Pulmonary artery endothelial cell (primary cell): ENCODE measurements around the gene XPO6. TPM values are rescaled to one million over a fixed set of nuclear protein-coding genes. Genes with fewer than 3 reads are reported as not detected.

Source experiments
- DNase-seq: peaks from one replicate; pipeline ENCODE4 v3.0.0-alpha.2; 2011; ENCODE audit warnings: low read depth, low spot score
- total RNA-seq: library from RNA; depleted of rRNA; stranded (reverse); fragments of >200 nt; gene quantifications from 2 replicates; pipeline ENCODE4 v1.2.3, GENCODE V29; 2014

The XPO6 gene
- total RNA-seq, 1 donor from 2014 or later = 76.8 TPM

DNA sequence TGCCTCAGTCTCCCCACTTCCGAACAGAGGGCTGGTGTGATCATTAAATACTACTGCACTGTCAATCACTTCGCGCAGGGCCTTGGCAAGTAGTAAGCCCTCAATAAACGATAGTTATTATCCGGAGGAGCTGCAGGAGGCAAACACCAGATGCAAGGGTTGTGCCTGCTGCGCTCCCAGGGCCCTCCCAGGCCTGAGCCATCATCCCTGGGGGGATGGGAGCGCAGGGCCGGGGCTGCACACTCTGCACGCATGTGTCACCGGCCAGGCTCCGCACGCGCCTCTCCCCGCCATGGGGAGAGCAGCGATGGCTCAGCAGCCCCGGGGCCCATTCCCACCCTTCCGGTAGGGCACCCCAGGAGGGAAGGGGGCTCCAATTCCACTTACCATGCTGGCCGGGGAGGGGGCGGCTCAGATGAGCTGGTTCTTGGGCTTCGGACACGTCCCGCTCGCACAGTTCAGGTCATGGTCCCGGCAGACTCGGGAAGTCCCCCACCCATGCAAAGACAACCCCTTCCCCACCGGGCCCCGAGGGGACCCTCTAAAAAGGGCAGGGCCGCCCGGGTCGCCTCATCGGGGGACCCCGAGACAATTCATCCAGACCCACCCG lies 681 bp downstream of the XPO6 start:
- DNase-seq = peak; percentile 24

- DNase-seq = no peak
These were observed 1.5 kb downstream of the XPO6 start for GRCh38 chr16:28210264-28210663.

DNA sequence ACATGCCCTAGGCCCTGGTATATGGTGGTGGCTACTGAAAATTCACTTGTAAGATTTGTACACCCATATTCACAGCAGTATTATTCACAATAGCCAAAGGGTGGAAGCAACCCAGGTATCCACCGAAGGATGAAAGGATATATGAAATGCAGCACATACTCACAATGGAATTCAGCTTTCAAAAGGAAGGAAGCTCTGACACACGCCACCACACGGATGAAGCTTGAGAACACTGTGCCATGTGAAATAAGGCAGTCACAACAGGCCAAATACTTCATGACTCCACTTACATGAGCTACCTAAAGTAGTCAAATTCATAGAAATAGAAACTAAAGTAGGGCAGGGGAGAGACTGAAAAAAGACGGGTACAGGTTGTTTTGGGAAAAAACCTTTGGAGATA lies 2.9 kb downstream of the XPO6 start:
- peak; percentile 35 for DNase-seq

DNA sequence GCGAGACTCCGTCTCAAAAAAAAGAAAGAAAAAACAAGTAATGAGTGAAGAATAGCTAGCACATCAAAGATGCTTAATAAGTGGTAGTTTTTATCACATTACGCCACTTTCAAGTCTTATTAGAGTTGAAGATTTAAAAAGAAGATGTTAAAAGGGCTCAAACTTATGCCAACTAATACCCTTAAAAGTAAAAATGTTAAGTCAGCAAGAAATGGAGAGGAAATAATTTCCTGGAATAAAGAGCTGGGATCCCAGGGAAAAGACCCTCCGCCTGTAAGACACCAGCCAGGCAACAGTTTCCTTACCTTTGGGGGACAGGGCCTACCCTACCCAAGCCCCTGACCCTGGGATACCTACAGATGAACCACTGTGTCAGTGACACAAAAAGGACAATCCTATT lies 3.6 kb downstream of the XPO6 start:
- DNase-seq = no peak

DNA sequence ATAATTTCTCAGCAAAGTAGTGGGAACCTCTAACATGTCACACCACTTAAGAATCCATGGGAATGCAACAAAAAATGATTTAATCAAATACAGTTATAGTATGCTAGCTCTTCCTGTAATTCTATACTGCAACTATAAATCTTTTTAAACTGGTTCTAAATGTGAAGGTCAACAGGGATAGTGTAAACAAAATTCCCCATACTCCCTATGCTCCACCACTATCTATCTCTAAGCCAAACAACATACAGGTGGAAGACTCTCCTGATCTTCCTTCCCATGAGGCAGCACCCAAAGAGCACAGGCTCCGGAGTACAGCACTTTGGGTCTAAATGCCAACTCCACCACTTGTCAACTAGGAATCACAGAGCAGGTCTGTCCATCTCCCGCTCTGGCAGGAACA lies 4.4 kb downstream of the XPO6 start:
- no peak for DNase-seq

DNA sequence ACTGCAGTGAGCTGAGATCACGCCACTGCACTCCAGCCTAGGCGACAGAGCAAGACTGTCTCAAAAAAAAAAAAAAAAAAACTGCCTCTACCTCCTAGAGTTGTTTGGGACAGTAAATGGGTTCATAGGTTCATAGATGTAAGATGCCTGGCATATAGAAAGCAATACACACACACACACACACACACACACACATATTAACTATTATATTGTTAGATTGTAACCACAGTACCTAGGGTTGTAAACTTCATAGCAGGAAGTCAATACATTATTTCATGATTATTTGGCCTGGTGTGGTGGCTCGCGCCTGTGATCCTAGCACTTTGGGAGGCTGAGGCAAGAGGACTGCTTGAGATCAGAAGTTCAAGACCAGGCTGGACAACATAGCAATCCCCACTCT lies 5.8 kb downstream of the XPO6 start:
- DNase-seq = no peak

GRCh38 chr16:28205117-28205899 lies 6.5 kb downstream of the XPO6 start:
- no peak for DNase-seq

DNA sequence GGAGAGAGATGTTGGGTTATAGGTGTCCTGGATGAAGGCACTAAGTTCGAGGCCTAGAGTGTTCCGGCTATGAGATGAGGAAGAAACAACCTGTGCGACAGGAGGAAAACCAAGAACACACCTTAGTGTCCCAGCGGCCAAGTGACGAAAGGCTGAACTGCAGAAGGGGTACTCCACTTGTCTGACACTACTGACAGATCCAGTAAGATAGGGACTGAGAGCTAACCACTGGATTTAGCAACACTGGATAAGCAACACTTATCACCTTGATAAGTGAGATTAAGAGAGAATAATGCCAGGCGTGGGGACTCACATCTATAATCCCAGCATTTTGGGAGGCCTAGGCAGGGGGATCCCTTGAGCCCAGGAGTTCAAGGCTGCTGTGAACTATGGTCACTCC lies 7.1 kb downstream of the XPO6 start:
- DNase-seq = no peak

DNA sequence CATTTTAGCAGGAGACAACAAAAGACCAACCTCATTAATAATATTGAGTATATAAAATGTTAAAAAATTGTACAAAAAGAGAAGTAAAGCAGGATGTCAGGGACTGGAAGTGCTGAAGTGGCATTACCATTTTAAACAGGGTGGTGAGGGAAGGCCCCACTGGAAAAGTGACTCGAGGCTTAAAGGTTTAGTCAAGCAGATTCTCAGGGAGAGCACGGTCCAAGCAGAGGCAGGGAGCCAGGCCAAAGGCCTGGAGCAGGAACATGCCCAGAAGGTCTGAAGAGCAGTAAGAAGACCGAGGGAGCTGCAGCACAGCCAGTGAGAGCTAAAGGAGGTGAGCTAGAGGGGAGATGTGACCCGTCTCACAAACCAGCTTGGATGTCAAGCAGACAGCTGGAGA lies 7.6 kb downstream of the XPO6 start:
- DNase-seq = no peak

- no peak for DNase-seq
These were observed 9.5 kb downstream of the XPO6 start for GRCh38 chr16:28202147-28202746.

DNA sequence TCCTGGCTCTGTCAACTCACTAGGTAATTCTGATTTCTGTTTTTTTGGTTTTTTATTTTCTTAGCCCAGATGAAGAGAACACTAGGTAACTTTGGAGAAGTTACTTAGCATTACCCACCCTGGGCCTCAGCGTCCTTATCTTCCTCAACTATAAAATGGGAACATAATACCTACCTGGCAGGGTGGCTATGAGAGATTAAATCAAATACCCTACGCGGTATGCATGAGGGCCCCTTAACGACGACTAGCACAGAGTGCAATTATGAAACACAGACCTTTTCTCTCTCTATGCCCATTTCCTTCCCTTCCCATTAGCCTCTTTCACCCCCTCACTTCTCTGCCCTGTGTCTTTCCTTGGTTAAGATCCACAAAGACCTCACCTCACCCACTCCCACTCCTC lies 11.1 kb downstream of the XPO6 start:
- no peak for DNase-seq

DNA sequence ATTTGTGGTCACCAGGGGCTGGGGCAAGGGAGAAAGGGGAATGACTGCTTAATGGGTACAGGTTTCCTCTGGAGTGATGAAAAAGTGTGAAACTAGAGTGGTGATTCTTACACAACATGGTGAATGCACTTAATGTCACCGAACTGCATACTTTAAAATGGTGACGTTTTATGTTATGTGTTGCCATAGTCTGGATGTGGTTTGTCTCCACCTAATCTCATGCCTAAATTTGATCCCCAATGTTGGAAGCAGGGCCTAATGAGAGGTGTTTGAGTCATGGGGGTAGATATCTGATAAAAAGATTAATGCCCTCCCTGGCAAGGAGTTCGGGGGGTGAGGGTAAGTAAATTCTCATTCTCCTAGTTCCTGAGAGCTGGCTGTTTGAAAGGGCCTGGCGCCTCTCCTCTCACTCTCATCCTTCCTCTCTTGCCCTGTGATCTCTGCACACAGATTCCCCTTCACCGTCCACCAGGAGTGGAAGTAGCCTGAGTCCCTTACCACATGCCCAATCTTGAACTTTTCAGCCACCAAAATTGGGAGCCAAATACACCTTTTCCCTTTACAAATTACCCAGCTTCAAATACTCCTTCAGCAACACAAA lies 15.3 kb downstream of the XPO6 start:
- no peak for DNase-seq

DNA sequence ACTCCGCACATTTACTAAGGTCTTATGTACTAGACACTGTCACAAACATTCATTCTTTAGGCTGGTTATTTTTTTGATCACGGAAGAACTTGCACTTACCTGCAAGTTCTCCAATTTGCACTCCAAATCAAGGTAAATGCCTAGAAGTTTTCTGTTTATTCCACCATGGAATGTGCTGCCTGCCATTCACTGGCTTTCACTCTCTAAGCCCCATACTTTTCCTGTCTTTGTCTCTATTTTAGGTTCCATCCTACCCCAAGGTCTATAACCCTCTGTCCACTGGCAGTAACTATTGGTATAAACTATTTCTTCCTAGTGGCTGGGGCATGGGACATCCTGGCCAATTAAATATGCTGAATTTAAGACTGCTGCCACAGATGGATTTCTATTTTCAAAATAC lies 15.9 kb downstream of the XPO6 start:
- no peak for DNase-seq

DNA sequence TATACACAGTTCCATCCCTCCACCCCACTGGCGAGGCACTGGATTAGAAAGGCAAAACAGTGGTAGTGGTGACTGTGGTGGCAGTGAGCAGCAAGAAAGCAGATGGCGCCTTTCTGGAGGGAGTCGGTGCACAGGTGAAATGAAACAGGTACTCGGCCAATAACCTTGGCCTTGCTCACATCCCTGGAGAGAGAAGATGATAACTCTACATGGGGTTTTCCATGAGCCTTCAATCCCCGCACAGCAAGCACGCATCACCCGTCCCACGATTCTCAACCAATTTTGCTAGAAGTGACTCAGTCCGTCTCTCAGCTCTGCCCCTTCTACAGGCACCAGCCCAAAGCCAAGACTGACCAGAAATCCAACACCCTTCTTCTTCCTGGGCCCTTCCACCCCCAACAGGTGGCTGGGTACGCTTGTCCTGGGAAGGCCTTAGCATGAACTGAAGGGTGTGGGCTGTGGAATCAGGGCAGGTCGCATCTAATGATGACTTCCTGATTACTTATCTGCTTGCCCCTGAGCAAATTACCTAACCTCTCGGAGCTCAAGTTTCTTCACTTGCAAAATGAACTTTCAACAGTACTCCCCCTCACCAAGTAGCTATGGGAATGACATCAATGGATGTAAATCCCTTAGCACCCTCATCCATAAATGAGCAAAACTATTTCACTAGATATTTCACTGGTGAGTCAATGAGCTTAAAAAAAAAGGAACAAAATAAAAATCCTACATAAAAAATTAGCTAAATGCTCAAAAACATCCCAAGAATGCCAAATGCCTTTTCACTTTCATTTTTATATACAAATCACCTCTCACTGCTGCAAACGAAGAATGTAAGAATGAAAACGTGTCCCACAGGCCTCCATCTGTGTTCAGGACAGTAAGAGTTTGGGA lies 18.0 kb downstream of the XPO6 start:
- DNase-seq = peak; percentile 26

DNA sequence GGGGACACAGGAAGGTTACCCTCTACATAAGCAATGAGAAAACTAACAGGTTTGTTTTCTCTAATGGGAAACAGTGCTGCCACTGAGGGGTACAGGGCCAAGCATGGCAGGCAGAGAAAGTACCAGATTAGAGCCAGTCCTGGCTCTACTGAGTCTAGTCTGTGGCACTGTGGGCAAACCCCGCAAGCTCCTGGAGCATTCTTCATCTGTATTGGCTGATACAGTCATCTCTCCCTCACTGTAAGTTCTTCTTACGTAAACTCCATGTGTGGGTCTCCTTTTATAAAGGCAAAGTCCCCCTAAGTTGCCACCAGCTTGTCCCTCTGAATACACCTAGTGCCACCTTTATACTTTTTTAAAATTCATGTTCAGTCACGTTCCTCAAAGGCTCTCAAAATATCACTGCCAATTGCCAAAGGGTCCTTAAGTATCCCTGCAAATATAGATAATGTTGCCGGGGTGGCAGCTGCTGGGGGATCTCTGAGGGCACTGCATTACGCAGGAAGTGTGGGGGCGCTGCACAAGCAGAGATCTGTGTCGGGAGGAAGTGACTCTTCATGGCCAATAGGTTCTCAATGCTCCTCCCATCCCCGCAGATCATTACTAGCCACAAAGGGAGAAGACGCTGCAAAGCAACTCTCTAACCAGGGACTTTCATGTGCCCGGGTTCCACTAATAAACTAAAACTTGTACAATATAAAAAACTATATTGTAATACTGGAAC lies 18.8 kb downstream of the XPO6 start:
- no peak for DNase-seq

DNA sequence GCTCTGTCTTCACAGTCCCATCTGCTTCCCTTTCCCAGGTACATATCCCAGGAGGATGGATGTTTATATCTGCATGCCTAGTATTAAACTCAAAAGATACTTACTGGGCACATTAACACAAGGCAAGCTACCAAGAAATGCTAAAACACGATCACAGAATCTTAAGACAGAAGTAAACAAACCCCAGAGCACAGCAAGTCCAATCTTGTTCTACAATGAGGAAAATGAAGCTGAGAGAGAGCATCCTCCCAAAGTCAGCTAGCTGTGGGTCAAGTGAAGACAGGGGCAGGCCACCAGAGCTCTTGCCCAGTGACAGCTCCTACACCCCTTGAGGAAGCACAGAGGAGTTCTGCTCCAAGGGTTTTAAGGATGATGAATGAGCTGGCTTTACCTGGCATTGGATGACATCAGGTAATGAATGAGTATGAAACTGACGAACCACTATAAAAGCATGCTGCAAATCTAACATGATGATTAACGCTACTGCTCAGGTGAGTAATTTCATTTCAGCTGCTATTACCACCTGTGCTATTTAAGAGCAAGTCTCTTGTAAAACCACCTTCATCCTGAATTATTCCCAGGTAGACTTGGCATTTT lies 20.3 kb downstream of the XPO6 start:
- no peak for DNase-seq

DNA sequence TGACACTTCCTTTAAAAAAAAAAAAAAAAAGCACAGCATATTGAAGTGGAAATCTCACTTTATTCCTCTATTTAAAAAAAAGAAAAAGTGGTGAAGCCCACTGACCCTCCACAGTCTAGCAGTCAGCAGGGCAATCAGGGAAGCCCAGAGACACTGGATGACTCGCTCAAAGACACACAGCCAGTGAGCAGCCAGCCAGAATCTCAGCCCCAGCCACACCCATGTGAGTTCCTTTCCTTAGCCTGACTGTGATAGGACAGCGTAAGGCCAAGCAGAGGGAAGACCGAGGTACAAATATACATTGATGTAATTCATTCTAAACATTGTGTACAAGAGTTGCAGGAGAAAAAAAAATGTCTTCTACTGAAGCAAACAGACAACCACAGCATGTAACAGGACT lies 22.5 kb downstream of the XPO6 start:
- DNase-seq = no peak

- no peak for DNase-seq
These were observed 23.5 kb downstream of the XPO6 start for GRCh38 chr16:28188085-28188916.

GRCh38 chr16:28187595-28188004 lies 24.2 kb downstream of the XPO6 start:
- DNase-seq = no peak
